ENCODE data around the gene MARK2. TPM values are rescaled to one million over a fixed set of nuclear protein-coding genes. Genes with fewer than 3 reads are reported as not detected.
A peak's percentile ranks its signal among the peaks of the same experiment; 100 is the strongest.
"Not testable (repeated sequence)": the region's sequence is repeated elsewhere in the genome, so short reads cannot be mapped to it uniquely, and the experiment has no call there.

MARK2 gene
- 14.6 and 16.4 TPM in 2 replicates for total RNA-seq (2014; rRNA removed)
- 13.5 TPM for polyA plus RNA-seq (2012)

DNA sequence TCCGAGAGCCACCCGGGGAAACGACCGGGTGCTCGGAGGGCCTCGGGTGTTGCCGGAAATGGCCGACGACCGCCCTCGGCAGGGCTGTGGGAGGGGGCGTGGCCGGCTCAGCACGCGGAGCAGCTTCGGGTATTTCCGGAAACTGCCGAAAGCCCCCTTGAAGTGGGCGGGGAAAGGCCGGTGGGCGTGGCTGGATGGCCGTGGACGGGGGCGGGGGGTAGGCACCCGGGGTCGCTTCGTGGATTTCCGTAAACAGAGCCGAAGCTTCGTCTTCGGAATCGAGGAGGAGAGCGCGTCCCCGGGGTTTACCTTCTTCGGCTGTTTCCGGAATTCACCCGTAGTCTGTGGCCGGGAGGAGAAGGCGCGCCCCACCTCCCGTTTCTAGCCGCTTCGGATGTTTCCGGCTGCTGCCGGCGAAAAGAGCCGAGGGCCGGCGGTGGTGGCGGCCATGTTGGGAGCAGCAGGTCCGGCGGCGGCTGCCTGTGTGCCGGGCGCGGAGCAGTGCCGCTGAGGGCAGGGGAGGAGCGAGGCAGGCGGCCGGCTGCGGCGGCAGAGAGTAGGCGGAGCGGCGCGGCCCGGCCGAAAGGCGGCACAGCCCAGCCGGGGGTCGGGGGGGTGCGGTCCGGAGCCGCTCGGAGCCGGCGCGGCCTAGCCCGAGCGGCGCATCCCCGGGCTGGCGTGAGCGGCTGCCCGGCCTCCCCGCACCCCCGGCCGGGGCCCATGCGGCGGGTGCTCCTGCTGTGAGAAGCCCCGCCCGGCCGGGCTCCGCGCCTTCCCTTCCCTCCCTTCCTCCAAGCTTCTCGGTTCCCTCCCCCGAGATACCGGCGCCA is at the start of gene MARK2:
Gene MARK2, plus strand, starts transcription at position 433 of the 830 bp plus-strand sequence. Its CDS starts 397 bp downstream, at position 830.
- DNase-seq (ENCODE audit: low read depth): peak; percentile 97

DNA sequence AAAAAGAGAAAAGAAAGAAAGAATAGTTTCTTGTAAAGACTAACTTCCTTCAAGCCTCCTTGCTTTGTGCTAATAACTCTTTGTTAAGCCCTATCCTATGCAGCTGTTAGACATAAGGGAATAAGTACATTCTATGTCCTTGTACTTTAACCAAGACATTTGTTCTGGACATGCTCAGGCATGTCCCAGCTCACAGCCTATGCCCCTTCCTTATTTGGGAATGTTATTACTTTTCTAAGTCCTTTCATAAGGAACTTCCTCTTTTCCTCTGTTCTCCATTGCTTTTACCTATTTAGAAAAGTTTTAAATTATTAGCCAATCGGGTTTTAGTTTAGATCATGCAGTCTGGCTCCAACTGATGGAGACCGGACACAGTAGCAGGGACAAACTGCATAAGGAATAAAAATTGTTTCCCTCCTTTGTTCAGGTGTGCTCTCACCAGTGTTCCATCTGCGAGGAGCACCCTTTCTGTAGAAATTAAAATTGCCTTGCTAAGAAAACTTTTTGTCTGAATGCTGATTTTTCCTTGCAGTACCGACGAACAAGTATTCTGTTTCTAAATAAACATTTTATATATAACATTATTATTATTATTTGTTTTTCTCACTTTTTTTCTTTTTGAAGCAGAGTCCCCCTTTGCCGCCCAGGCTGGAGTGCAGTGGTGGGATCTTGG is 47.3 kb upstream of the MARK2 start:
- DNase-seq (ENCODE audit: low read depth): peak; percentile 53

DNA sequence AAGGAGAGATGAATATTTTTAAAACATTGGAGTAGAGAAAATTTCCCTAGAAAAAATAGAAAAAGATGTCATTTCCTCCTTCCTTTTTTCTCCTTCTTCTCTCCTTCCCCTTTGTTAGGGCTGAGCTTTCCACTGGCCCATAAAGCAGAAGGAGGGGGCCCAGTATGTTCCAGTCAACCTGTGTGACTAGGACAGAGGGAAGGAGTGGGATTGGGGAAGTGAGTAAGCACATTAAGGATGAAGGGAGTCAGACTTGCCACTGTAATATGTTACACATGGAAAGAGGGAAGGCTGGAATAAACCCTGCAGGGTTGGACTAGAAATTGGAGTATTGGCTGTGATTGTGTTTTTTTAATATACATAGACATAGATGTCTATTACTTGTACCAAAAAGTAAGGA is 45.7 kb upstream of the MARK2 start:
- no peak for DNase-seq (ENCODE audit: low read depth)

- DNase-seq (ENCODE audit: low read depth): no peak
These were observed 43.8 kb upstream of the MARK2 start for GRCh38 chr11:63795066-63795465.

GRCh38 chr11:63800921-63801320 is 38.0 kb upstream of the MARK2 start:
- DNase-seq (ENCODE audit: low read depth): no peak

DNA sequence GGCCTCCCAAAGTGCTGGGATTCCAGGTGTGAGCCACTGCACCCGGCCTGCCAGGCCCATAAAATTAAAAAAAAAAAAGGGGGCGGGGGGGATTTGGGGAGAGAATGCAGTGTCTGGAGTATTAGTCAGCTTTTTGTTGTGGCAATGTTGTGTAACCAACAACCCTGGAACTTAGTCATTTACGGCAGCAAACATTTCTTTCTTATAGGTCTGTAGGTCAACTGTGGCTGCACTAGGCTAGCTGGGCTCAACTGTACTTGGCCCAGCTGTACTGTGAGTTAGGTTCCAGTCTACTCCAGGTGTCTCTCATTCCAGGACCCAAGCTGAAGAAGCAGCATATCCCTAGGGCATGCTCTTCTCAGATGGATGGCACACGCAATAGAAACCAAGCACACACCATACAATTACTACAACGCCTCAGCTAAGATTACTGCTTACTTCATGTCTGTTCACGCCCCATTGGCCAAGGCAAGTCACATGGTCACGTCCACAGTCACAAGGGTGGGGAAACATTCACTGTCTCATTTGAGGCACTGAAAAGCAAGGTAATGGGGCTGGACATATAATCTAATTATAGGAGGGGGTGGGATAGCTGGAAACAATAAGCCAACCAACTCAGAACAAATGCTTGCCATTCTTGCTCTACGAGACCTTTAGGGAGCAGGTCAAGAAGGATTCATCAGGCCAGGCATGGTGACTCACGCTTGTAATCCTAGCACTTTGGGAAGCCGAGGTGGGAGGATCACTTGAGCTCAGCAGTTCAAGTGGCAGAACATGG is 36.1 kb upstream of the MARK2 start:
- DNase-seq (ENCODE audit: low read depth): peak; percentile 81

DNA sequence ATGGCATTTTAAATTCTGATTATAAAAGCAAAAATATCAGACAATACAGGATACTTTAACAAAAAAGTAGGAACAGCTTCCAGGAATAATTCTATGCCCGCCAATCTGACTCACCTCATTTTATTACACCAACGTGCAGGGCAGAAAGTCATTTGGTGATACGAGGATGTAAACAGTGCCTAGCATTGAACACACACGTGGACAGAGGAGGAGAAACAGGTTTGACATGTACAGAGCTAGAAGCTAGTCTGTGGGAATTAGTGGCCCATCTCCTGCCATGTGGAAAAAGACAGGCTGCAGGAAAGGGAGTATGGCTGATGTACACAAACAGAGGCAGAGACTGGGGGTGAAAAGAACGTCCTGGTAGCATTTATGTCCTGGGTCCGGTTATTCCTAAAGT is 34.7 kb upstream of the MARK2 start:
- no peak for DNase-seq (ENCODE audit: low read depth)

- no peak for DNase-seq (ENCODE audit: low read depth)
These were observed 33.0 kb upstream of the MARK2 start for GRCh38 chr11:63805844-63806415.

DNA sequence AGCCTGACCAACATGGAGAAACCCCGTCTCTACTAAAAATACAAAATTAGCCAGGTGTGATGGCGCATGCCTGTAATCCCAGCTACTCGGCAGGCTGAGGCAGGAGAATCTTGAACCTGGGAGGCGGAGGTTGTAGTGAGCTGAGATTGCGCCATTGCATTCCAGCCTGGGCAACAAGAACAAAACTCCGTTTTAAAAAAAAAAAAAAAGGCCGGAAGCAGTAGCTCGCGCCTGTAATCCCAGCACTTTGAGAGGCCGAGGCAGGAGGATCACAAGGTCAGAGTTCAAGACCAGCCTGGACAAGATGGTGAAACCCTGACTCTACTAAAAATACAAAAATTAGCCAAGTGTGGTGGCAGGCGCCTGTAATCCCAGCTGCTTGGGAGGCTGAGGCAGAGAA is 28.5 kb upstream of the MARK2 start:
- not testable (repeated sequence) for DNase-seq (ENCODE audit: low read depth)

GRCh38 chr11:63811522-63811921 is 27.4 kb upstream of the MARK2 start:
- DNase-seq (ENCODE audit: low read depth): no peak

GRCh38 chr11:63813035-63813562 is 25.8 kb upstream of the MARK2 start, which contains the start of gene SPINDOC:
TSS of gene SPINDOC (plus strand) at chr11:63813456. CDS start at chr11:63813687, 231 bp downstream.
- peak; percentile 63 for DNase-seq (ENCODE audit: low read depth)

- peak; percentile 46 for DNase-seq (ENCODE audit: low read depth)
These were observed 25.1 kb upstream of the MARK2 start for GRCh38 chr11:63813563-63814382.

DNA sequence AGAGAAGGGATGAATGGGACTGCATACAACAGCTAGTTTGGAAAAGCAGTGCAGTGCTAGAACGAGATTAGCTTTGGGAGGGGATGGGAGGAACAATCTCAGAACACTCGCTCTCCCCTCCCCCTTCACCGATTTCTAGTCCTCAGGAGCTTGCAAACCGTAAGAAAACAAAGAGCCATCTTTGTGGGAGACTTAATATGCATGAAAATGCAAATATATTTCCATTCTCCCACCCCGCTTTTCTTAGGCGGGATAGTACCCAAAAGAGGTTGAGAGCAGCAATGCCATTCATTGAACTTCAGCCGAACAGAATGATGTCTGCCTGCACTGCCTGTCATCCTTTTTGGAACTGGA is 24.6 kb upstream of the MARK2 start:
- DNase-seq (ENCODE audit: low read depth): no peak

GRCh38 chr11:63816166-63816565 is 22.7 kb upstream of the MARK2 start:
- DNase-seq (ENCODE audit: low read depth): no peak

DNA sequence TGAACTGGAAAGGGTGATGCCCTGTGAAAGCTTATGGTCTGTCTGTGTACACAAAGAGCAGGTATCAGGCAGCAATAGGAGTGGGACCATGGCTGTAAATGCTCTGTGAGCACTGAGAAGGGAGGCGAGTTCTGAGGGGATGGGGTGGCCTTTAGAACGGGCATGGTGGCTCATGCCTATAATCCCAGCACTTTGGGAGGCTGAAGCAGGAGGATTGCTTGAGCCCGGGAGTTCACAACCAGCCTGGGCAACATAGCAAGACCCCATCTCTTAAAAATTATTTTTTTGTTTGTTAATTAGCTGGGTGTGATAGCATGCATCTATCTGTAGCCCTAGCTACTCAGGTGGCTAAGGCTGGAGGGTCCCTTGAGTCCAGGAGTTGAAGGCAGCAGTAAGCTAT is 22.2 kb upstream of the MARK2 start:
- DNase-seq (ENCODE audit: low read depth): no peak

DNA sequence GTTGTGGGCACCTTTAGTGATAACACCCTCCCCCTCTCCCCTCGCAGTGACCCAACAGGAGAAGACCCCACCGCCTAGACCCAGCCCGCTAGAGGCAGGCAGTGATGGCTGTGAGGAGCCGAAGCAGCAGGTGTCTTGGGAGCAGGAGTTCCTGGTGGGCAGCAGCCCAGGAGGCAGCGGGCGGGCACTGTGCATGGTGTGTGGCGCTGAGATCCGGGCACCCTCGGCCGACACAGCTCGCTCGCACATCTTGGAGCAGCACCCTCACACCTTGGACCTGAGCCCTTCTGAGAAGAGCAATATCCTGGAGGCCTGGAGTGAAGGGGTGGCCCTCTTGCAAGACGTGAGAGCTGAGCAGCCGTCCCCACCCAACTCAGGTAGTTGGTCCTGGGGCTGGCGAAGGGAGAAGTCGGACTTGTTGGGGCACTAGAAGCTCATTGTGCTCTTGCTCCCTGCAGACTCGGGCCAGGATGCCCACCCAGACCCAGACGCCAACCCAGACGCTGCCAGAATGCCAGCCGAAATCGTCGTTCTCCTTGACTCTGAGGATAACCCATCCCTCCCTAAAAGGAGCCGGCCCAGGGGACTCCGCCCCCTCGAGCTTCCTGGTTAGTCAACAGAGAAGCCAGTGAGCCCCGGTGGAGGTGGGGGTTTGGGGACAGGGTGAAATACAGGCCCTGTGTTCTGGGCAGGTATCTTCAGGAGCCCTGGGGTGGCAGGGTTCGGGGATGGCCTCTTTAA is 21.0 kb upstream of the MARK2 start:
- no peak for DNase-seq (ENCODE audit: low read depth)

- DNase-seq (ENCODE audit: low read depth): no peak
These were observed 20.3 kb upstream of the MARK2 start for GRCh38 chr11:63818609-63819008.

GRCh38 chr11:63821411-63821810 is 17.5 kb upstream of the MARK2 start:
- DNase-seq (ENCODE audit: low read depth): no peak

- no peak for DNase-seq (ENCODE audit: low read depth)
These were observed 12.3 kb upstream of the MARK2 start for GRCh38 chr11:63826471-63827190.
